HUES6 (cell line): ENCODE results near the gene EMP2.

Source experiments
- H3K27ac ChIP-seq: 2 replicates; pipeline ENCODE4 v1.7.0; 2013; ENCODE audit warnings: low read depth, mild to moderate bottlenecking, low read length, inconsistent platforms
- H3K27me3 ChIP-seq: 2 replicates; pipeline ENCODE4 v1.6.1; 2013; ENCODE audit warnings: low read length; ENCODE audit not compliant: control insufficient read depth, insufficient read depth
- H3K36me3 ChIP-seq: 2 replicates; pipeline ENCODE4 v1.6.1; 2013; ENCODE audit warnings: low read length; ENCODE audit not compliant: control insufficient read depth, insufficient read depth
- H3K4me1 ChIP-seq: 2 replicates; pipeline ENCODE4 v1.6.1; 2013; ENCODE audit warnings: low read length; ENCODE audit not compliant: control insufficient read depth, insufficient read depth
- H3K4me3 ChIP-seq: 2 replicates; pipeline ENCODE4 v1.5.1; 2013; ENCODE audit warnings: low read depth, low read length
- H3K9ac ChIP-seq: one replicate; pipeline ENCODE4 v1.6.1; 2013; ENCODE audit warnings: mild to moderate bottlenecking, low read length
- H3K9me3 ChIP-seq: 2 replicates; pipeline ENCODE4 v1.6.1; 2013; ENCODE audit warnings: low read depth, low read length; ENCODE audit not compliant: control insufficient read depth, insufficient read depth

EMP2 gene

GRCh38 chr16:10504404-10504885 lies 76.0 kb downstream of the EMP2 start:
- Histone ChIP-seq H3K9ac (peak overlapping the region; percentile 52), H3K27ac (peak overlapping the region; percentile 79), H3K27me3 (no peaks in the 10 kb centered on the region), H3K4me1 (peaks cover 13% of the 10 kb centered on the region), H3K9me3 (peaks cover 14% of the 10 kb centered on the region; the same call in 1 of the 2 replicates), H3K36me3 (no peaks in the 10 kb centered on the region), H3K4me3 (no peak overlapping the region)

DNA sequence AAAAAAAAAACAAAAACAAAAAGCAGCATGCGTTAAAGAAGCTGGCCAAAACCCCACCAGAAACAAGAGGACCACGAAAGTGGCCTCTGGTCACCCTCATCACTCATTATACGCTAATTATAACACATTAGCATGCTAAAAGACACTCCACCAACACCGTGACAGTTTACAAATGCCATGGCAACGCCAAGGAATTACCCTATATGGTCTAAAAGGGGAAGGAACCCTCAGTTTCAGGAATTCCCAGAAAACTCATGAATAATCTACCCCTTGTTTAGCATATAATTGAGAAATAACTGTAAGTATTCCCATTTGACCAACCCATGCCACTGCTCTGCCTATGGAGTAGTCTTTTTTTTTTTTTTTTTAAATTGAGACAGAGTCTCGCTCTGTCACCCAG lies 77.6 kb downstream of the EMP2 start:
- H3K27ac ChIP-seq, result no peak overlapping the region
- peaks cover 14% of the 10 kb centered on the region; the same call in 1 of the 2 replicates for H3K9me3 ChIP-seq
- no peaks in the 10 kb centered on the region for H3K36me3 ChIP-seq
- peaks cover 13% of the 10 kb centered on the region for H3K4me1 ChIP-seq
- no peaks in the 10 kb centered on the region for H3K27me3 ChIP-seq
- no peak overlapping the region for H3K9ac ChIP-seq
- H3K4me3 ChIP-seq, result no peak overlapping the region

- H3K27ac ChIP-seq, result no peak overlapping the region
- H3K4me3 ChIP-seq, result no peak overlapping the region
- H3K4me1 ChIP-seq, result peaks cover 13% of the 10 kb centered on the region
- peaks cover 14% of the 10 kb centered on the region; the same call in 1 of the 2 replicates for H3K9me3 ChIP-seq
- H3K9ac ChIP-seq, result no peak overlapping the region
- H3K27me3 ChIP-seq, result no peaks in the 10 kb centered on the region
- H3K36me3 ChIP-seq, result no peaks in the 10 kb centered on the region
These were observed 79.3 kb downstream of the EMP2 start for GRCh38 chr16:10501016-10501607.

GRCh38 chr16:10500582-10500981 lies 79.8 kb downstream of the EMP2 start:
- H3K4me3 ChIP-seq, result no peak overlapping the region
- no peaks in the 10 kb centered on the region for H3K36me3 ChIP-seq
- H3K9ac ChIP-seq, result no peak overlapping the region
- peaks cover 14% of the 10 kb centered on the region; the same call in 1 of the 2 replicates for H3K9me3 ChIP-seq
- no peaks in the 10 kb centered on the region for H3K27me3 ChIP-seq
- H3K27ac ChIP-seq, result no peak overlapping the region
- peaks cover 13% of the 10 kb centered on the region for H3K4me1 ChIP-seq

GRCh38 chr16:10497132-10498101 lies 83.0 kb downstream of the EMP2 start:
- Histone ChIP-seq H3K9me3 (peaks cover 30% of the 10 kb centered on the region), H3K9ac (no peak overlapping the region), H3K36me3 (no peaks in the 10 kb centered on the region), H3K27me3 (no peaks in the 10 kb centered on the region), H3K4me3 (no peak overlapping the region), H3K4me1 (no peaks in the 10 kb centered on the region), H3K27ac (no peak overlapping the region)

DNA sequence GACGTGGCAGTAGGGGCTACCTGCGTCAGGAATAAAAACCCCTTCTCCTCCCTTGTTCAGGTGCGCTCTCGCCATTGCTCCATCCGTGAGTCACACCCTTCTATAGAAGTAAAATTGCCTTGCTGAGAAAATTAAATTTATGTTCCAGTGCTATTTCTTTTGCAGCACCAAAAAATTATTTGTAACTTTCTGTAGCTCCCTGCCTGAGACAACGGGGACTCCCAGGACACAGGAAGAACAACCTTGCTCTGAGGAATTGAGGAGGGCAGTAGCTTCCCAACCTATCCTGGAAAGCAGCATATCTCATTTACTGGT lies 85.4 kb downstream of the EMP2 start:
- Histone ChIP-seq H3K4me1 (no peaks in the 10 kb centered on the region), H3K4me3 (no peak overlapping the region), H3K27me3 (no peaks in the 10 kb centered on the region), H3K9me3 (peaks cover 20% of the 10 kb centered on the region), H3K9ac (no peak overlapping the region), H3K27ac (no peak overlapping the region), H3K36me3 (no peaks in the 10 kb centered on the region)

DNA sequence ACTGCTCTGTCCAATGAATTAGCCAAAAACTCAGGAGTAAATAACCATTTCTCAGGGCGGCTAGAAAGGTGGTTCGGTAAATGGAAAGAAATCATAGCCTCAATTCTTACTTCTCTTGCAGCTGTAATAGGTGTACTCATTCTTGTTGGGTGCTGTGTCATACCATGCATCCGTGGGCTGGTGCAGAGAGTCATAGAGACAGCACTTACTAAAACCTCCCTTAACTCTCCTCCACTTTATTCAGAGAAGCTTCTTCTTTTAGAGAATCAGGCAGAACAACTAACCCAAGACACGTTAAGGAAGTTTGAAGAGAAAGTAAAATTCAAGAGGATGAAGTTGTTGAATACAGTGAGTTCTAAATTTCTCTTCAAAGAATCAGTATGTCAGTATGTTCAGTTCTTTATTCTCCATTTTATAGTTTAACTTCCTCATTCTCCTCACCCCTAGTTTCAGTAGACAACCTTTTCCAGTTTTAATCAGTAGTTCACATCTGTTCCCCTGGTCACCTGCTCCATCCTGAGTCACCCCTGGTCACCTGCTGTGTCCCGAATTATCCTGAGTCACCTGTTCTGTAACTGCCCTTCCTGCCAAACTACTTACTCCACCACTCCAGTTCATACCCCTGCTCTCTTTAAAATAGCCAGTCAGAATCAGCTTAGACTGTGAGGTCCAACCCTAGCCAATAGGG lies 85.9 kb downstream of the EMP2 start:
- Histone ChIP-seq H3K9me3 (peaks cover 20% of the 10 kb centered on the region), H3K4me1 (no peaks in the 10 kb centered on the region), H3K4me3 (no peak overlapping the region), H3K27me3 (no peaks in the 10 kb centered on the region), H3K9ac (no peak overlapping the region), H3K36me3 (no peaks in the 10 kb centered on the region), H3K27ac (no peak overlapping the region)

DNA sequence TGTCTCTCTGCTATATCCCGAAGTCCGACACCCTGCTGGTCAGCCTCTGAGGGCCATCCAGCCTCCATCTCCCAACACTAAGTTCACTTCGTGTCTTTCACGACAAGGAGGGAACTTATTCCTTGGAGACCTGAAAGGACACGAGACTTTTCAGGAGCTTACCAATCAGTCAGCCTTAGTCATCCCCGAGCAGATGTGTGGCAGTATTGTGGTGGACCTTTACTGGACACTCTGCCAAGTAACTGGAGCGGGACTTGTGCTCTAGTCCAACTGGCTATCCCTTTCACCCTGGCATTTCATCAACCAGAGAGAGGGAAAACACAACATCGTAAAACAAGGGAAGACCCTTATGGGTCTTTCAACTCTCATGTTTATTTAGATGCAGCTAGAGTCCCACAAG lies 87.1 kb downstream of the EMP2 start:
- Histone ChIP-seq H3K27me3 (no peaks in the 10 kb centered on the region), H3K9me3 (peaks cover 20% of the 10 kb centered on the region), H3K27ac (no peak overlapping the region), H3K4me3 (no peak overlapping the region), H3K9ac (no peak overlapping the region), H3K36me3 (no peaks in the 10 kb centered on the region), H3K4me1 (no peaks in the 10 kb centered on the region)

GRCh38 chr16:10490141-10490540 lies 90.3 kb downstream of the EMP2 start:
- no peak overlapping the region for H3K9ac ChIP-seq
- H3K9me3 ChIP-seq, result peaks cover 40% of the 10 kb centered on the region
- no peaks in the 10 kb centered on the region for H3K27me3 ChIP-seq
- H3K4me1 ChIP-seq, result no peaks in the 10 kb centered on the region
- no peak overlapping the region for H3K27ac ChIP-seq
- no peaks in the 10 kb centered on the region for H3K36me3 ChIP-seq
- H3K4me3 ChIP-seq, result no peak overlapping the region

DNA sequence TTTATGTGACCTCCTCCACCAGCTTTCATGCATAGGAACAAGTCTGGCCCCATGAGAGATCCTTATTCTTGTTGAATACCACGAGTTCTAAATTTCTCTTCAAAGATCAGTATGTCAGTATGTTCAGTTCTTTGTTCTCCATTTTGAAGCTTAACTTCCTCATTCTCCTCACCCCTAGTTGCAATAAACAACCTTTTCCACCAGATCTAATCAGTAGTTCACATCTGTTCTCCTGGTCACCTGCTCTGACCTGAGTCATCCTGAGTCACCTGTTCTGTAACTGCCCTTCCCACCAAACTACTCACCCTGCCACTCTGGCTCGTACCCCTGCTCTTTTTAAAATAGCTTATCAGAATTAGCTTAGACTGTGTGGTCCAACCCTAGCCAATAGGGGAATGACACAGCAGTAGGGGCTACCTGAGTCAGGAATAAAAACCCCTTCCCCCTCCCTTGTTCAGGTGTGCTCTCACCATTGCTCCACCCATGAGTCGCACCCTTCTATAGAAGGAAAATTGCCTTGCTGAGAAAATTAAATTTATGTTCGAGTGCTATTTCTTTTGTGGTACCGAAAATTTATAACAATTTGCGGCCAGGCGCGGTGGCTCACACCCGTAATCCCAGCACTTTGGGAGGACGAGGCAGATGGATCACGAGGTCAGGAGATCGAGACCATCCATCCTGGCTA lies 94.6 kb downstream of the EMP2 start:
- Histone ChIP-seq H3K4me3 (no peak overlapping the region), H3K9me3 (peaks cover 30% of the 10 kb centered on the region), H3K4me1 (no peaks in the 10 kb centered on the region), H3K36me3 (peaks cover 13% of the 10 kb centered on the region), H3K27ac (no peak overlapping the region), H3K9ac (no peak overlapping the region), H3K27me3 (no peaks in the 10 kb centered on the region)
